ENCODE measurements around the gene KCNQ1.

GRCh38 chr11:2474059-2474901 is 29.5 kb downstream of the KCNQ1 start:
- TF ChIP-seq CTCF (IDR thresholded peaks at IDR 0.05; ENCODE audit: low read length) (no peak), EZH2 (IDR thresholded peaks at IDR 0.05; ENCODE audit: borderline replicate concordance, low read length) (no peak)
